Measurements from ENCODE around the gene IL24.

Gene IL24

DNA sequence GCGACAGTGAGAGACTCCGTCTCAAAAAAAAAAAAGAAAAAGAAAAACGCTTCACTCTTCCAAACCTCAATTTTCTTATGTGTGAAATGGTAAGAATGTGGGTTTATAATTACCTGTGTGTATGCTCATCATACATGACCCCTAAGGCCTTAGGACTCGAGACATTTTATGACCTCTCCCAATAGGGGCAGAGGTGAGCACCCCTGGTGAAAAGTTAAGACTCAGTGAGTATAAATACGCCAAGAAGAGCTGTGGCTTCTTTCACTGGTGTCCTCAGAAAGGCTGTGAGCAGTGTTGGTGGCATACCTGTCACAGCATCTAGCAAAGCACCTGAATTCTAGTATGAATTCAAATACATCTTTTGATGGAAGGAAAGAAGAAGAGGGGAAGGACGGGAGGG is 32.3 kb downstream of the IL24 start:
- Histone ChIP-seq H3K4me3 (replicated peaks; ENCODE audit: insufficient read depth, low read length) (no peak overlapping the region), H3K27me3 (ENCODE audit: insufficient read depth, poor library complexity, severe bottlenecking) (no peaks in the 10 kb centered on the region), H3K27ac (replicated peaks) (no peak overlapping the region)
- TF ChIP-seq GABPA (IDR thresholded peaks at IDR 0.05; ENCODE audit: low read depth) (no peak), POLR2AphosphoS5 (IDR thresholded peaks at IDR 0.05; ENCODE audit: low read depth) (no peak), SPI1 (IDR thresholded peaks at IDR 0.05; ENCODE audit: borderline replicate concordance, low read depth) (no peak)
- TF ChIP-seq, protein P1, sequence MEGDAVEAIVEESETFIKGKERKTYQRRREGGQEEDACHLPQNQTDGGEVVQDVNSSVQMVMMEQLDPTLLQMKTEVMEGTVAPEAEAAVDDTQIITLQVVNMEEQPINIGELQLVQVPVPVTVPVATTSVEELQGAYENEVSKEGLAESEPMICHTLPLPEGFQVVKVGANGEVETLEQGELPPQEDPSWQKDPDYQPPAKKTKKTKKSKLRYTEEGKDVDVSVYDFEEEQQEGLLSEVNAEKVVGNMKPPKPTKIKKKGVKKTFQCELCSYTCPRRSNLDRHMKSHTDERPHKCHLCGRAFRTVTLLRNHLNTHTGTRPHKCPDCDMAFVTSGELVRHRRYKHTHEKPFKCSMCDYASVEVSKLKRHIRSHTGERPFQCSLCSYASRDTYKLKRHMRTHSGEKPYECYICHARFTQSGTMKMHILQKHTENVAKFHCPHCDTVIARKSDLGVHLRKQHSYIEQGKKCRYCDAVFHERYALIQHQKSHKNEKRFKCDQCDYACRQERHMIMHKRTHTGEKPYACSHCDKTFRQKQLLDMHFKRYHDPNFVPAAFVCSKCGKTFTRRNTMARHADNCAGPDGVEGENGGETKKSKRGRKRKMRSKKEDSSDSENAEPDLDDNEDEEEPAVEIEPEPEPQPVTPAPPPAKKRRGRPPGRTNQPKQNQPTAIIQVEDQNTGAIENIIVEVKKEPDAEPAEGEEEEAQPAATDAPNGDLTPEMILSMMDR (IDR thresholded peaks at IDR 0.05; ENCODE audit: insufficient read depth, low read length) = no peak
- TF ChIP-seq, protein P2, sequence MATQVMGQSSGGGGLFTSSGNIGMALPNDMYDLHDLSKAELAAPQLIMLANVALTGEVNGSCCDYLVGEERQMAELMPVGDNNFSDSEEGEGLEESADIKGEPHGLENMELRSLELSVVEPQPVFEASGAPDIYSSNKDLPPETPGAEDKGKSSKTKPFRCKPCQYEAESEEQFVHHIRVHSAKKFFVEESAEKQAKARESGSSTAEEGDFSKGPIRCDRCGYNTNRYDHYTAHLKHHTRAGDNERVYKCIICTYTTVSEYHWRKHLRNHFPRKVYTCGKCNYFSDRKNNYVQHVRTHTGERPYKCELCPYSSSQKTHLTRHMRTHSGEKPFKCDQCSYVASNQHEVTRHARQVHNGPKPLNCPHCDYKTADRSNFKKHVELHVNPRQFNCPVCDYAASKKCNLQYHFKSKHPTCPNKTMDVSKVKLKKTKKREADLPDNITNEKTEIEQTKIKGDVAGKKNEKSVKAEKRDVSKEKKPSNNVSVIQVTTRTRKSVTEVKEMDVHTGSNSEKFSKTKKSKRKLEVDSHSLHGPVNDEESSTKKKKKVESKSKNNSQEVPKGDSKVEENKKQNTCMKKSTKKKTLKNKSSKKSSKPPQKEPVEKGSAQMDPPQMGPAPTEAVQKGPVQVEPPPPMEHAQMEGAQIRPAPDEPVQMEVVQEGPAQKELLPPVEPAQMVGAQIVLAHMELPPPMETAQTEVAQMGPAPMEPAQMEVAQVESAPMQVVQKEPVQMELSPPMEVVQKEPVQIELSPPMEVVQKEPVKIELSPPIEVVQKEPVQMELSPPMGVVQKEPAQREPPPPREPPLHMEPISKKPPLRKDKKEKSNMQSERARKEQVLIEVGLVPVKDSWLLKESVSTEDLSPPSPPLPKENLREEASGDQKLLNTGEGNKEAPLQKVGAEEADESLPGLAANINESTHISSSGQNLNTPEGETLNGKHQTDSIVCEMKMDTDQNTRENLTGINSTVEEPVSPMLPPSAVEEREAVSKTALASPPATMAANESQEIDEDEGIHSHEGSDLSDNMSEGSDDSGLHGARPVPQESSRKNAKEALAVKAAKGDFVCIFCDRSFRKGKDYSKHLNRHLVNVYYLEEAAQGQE (IDR thresholded peaks at IDR 0.05; ENCODE audit: insufficient replicate concordance, low read depth) = no peak
- no peak for DNase-seq (ENCODE audit: low read depth in 1 of 2, low spot score in 1 of 2)

DNA sequence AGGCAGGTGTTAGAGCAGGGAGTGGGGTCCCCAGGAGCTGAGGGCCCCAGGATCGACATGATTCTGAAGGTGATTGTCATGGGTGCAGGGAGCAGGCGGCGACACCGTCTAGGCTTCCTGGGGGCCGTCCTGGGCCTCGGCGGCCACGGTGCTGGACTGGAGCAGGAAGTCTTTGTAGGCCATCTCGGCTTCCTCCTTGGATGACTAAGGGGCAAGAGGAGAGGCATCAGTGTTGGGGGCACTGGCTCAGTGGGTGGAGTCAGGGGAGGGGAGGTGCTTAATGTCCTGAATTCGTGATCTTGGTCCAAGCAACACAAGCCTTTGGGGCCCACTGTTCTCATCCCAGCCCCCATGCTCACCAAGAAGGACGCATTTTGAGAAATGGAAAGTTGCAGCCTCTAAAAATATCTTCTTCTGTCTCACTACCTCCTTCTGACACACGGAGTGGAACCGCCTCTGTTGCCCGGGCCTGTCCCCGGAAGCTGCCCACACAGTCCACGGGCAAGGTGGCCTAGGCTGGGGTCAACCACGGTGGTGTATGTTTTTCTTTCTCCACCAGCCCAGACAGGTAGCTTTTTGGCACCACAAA is 33.1 kb downstream of the IL24 start:
- DNase-seq (ENCODE audit: low read depth in 1 of 2, low spot score in 1 of 2) = no peak
- TF ChIP-seq SPI1 (IDR thresholded peaks at IDR 0.05; ENCODE audit: borderline replicate concordance, low read depth) (no peak), GABPA (IDR thresholded peaks at IDR 0.05; ENCODE audit: low read depth) (no peak), POLR2AphosphoS5 (IDR thresholded peaks at IDR 0.05; ENCODE audit: low read depth) (no peak)
- TF ChIP-seq, protein P1 (IDR thresholded peaks at IDR 0.05; ENCODE audit: insufficient read depth, low read length) = no peak
- TF ChIP-seq, protein P2 (IDR thresholded peaks at IDR 0.05; ENCODE audit: insufficient replicate concordance, low read depth) = no peak
- Histone ChIP-seq H3K27ac (replicated peaks) (no peak overlapping the region), H3K27me3 (ENCODE audit: insufficient read depth, poor library complexity, severe bottlenecking) (no peaks in the 10 kb centered on the region), H3K4me3 (replicated peaks; ENCODE audit: insufficient read depth, low read length) (no peak overlapping the region)

DNA sequence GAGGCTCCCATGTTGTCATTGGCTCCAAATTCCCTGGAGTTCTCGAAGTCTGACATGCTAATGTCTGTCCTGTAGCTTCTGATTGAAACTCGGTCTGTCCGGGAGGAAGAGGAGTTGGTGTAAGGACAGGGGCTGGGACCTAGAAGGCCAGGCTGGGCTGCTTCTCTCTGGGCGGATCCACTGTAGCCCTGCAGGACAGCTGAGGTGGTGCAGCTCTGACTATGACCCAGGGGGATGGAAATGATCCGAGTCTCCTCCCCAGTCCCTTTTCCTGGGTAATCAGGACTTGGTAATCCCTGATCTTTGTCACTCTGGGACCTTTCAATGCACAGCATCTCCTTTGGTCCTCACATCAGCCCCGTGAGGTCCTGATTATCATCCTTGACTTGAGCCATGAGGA is 34.5 kb downstream of the IL24 start:
- no peaks in the 10 kb centered on the region for H3K27me3 ChIP-seq (ENCODE audit: insufficient read depth, poor library complexity, severe bottlenecking)
- H3K4me3 ChIP-seq (replicated peaks; ENCODE audit: insufficient read depth, low read length) = no peak overlapping the region
- DNase-seq (ENCODE audit: low read depth in 1 of 2, low spot score in 1 of 2) = no peak
- H3K27ac ChIP-seq (replicated peaks) = no peak overlapping the region
- no peak for TF ChIP-seq GABPA (IDR thresholded peaks at IDR 0.05; ENCODE audit: low read depth)
- TF ChIP-seq, protein P1 (IDR thresholded peaks at IDR 0.05; ENCODE audit: insufficient read depth, low read length) = no peak
- TF ChIP-seq, protein P2 (IDR thresholded peaks at IDR 0.05; ENCODE audit: insufficient replicate concordance, low read depth) = no peak

Data from HL-60 (cell line).